Body of pancreas (tissue), 4 donors: ENCODE data around the gene THSD7B. TPM values are rescaled to one million over a fixed set of nuclear protein-coding genes. Genes with fewer than 3 reads are reported as not detected.

Experiments used
- ATAC-seq: fragments of 150-250 bp; one replicate; pipeline ENCODE4 v1.9.1; 2016
- DNase-seq, 4 donors: peaks; one replicate each; pipeline ENCODE4 v3.0.0-alpha.2; 2019
- H3K27ac ChIP-seq, 4 donors: fragments of 200-600 bp; sonication (generic); 1 replicate in 3 of 4; 2 replicates in 1 of 4; pipeline versions ENCODE4 v1.5.1 to v1.6.1; 2016 to 2019; ENCODE audit warnings: mild to moderate bottlenecking in 1 of 4, mixed read lengths in 1 of 4, moderate library complexity in 1 of 4
- H3K27me3 ChIP-seq, 2 donors: fragments of 200-600 bp; sonication (generic); one replicate each; pipeline ENCODE4 v1.6.0; 2016; ENCODE audit warnings: mild to moderate bottlenecking in 1 of 2
- H3K36me3 ChIP-seq, 2 donors: fragments of 200-600 bp; sonication (generic); replicated peaks in 1 of 2; 2 replicates each; pipeline ENCODE4 v1.5.1; 2016; ENCODE audit warnings: low read depth in 2 of 2; ENCODE audit not compliant: insufficient read depth in 1 of 2
- H3K4me1 ChIP-seq: fragments of 200-600 bp; sonication (generic); one replicate; pipeline ENCODE4 v1.6.0; 2016
- H3K4me3 ChIP-seq, 2 donors: fragments of 200-600 bp; sonication (generic); 1 replicate in 1 of 2; 2 replicates in 1 of 2; pipeline ENCODE4 v1.5.1; 2016 to 2019
- H3K9me3 ChIP-seq, 3 donors: fragments of 200-600 bp; sonication (generic); 1 replicate in 2 of 3; 2 replicates in 1 of 3; pipeline ENCODE4 v1.5.1; 2016
- POLR2A ChIP-seq, 3 donors: fragments of 450-650 bp; IDR thresholded peaks; one replicate each; pipeline ENCODE4 v1.6.1; 2016; ENCODE audit warnings: antibody characterized with exemption in 3 of 3, mild to moderate bottlenecking in 2 of 3
- whole genome bisulfite sequencing, 2 donors: methylation state at CpG; one replicate each; pipeline ENCODE4 v1.1.5; 2017; 5-methylcytosine and 5-hydroxymethylcytosine counted together
- intact Hi-C: fragments of 100-400 bp; cut with DNase I; formaldehyde crosslinking; loops from one replicate; pipeline ENCODE4 v1.15.1; 2023
- total RNA-seq, 2 donors: library from RNA; depleted of rRNA; stranded (reverse); fragments of >200 nt; gene quantifications; one replicate each; pipeline ENCODE4 v1.1.0, GENCODE V29; 2016
- TF ChIP-seq, protein P1 (sequence below), 7 experiments: fragments of 450-650 bp in 4 of 7; fragments of 200-600 bp in 3 of 7; sonication (generic) in 3 of 7; IDR thresholded peaks; one replicate each; pipeline ENCODE4 v1.5.1; 2016 to 2019; ENCODE audit warnings: antibody characterized with exemption in 7 of 7

THSD7B gene
- total RNA-seq, 2 donors from 2014 or later: 0.26 to 0.33 TPM

DNA sequence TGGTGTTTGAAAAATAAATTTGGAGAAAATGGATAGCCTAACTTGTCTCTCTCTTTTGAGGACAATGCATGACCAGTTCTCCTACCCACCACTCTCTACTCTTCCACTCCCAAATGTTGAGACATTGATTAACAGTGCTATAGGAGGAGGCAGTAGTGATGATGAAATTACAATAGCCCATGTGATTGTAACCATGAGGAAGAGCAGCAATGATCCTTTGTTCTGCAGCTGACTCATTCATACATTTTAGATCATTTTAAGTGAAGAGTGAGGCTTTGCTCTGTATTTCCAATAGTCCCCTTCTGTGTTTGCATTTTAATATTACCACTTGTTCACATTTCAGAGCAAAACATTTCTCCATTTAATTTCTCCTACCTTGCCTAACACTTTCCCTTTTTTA, 592.3 kb downstream of the THSD7B start:
- no peak for TF ChIP-seq POLR2A (IDR thresholded peaks at IDR 0.05)
- TF ChIP-seq, protein P1, sequence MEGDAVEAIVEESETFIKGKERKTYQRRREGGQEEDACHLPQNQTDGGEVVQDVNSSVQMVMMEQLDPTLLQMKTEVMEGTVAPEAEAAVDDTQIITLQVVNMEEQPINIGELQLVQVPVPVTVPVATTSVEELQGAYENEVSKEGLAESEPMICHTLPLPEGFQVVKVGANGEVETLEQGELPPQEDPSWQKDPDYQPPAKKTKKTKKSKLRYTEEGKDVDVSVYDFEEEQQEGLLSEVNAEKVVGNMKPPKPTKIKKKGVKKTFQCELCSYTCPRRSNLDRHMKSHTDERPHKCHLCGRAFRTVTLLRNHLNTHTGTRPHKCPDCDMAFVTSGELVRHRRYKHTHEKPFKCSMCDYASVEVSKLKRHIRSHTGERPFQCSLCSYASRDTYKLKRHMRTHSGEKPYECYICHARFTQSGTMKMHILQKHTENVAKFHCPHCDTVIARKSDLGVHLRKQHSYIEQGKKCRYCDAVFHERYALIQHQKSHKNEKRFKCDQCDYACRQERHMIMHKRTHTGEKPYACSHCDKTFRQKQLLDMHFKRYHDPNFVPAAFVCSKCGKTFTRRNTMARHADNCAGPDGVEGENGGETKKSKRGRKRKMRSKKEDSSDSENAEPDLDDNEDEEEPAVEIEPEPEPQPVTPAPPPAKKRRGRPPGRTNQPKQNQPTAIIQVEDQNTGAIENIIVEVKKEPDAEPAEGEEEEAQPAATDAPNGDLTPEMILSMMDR (IDR thresholded peaks at IDR 0.05): no peak
- no peak overlapping the region for H3K27ac ChIP-seq
- no peaks in the 10 kb centered on the region for H3K4me1 ChIP-seq
- intact Hi-C loops: no loop called here
- ATAC-seq (no peak), DNase-seq (no peak)
- H3K36me3 ChIP-seq: no peaks in the 10 kb centered on the region
- no peaks in the 10 kb centered on the region for H3K27me3 ChIP-seq
- H3K4me3 ChIP-seq: no peak overlapping the region
- H3K9me3 ChIP-seq: peaks cover 0 to 8% (median 0%) of the 10 kb centered on the region in 3 donors

DNA sequence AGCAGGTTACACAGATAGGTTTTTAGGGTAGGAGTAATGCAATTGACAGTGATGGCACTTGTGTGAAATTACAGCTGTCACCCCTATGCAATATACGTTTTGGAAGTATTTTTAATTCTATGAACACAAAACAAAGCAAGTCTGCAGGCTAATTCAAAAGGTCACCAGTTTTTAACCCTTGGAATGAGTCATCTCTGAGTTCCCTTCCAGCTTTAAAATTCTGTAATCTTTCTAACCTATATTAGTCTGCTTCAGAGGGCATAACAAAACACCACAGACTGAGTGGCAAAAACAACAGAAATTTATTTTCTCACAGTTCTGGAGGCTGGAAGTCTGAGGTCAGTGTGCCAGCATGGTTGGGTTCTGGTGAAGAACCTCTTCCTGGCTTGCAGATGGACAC, 602.0 kb downstream of the THSD7B start:
- 9 to 14% methylated on average over 1 of the region's 1 CpG for WGBS, 2 donors
- no peaks in the 10 kb centered on the region for H3K4me1 ChIP-seq
- intact Hi-C loops: no loop called here
- ATAC-seq (no peak), DNase-seq (no peak)
- no peak overlapping the region for H3K4me3 ChIP-seq
- H3K9me3 ChIP-seq: no peaks in the 10 kb centered on the region
- no peaks in the 10 kb centered on the region for H3K36me3 ChIP-seq
- no peaks in the 10 kb centered on the region for H3K27me3 ChIP-seq
- TF ChIP-seq POLR2A (IDR thresholded peaks at IDR 0.05): no peak
- TF ChIP-seq, protein P1 (IDR thresholded peaks at IDR 0.05): no peak
- H3K27ac ChIP-seq: no peak overlapping the region

DNA sequence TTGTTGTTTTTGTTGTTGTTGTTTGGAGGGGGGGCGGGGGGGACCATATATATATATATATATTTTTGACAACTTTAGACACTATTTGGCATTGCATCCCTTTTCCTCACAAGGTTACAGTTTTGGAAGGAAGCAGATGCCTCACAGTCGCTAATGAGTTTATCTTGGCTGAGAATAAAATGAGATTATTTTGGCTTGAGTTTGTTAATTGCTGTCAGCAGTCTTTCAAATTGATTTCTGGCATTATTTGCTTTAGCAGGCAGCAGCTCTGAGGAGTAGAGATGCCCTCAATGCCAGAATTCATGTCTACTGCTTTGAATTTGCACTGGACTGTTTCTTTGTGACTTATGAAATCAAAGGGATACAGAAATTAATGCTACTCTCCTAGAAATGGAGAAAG, 603.8 kb downstream of the THSD7B start:
- DNase-seq (no peak), ATAC-seq (no peak)
- H3K4me1 ChIP-seq: no peaks in the 10 kb centered on the region
- H3K36me3 ChIP-seq: no peaks in the 10 kb centered on the region
- no peaks in the 10 kb centered on the region for H3K9me3 ChIP-seq
- H3K4me3 ChIP-seq: no peak overlapping the region
- H3K27me3 ChIP-seq: no peaks in the 10 kb centered on the region
- WGBS, 2 donors: 15 to 33% methylated on average over 2 of the region's 2 CpGs
- intact Hi-C loops: no loop called here
- TF ChIP-seq, protein P1 (IDR thresholded peaks at IDR 0.05): no peak
- no peak overlapping the region for H3K27ac ChIP-seq

DNA sequence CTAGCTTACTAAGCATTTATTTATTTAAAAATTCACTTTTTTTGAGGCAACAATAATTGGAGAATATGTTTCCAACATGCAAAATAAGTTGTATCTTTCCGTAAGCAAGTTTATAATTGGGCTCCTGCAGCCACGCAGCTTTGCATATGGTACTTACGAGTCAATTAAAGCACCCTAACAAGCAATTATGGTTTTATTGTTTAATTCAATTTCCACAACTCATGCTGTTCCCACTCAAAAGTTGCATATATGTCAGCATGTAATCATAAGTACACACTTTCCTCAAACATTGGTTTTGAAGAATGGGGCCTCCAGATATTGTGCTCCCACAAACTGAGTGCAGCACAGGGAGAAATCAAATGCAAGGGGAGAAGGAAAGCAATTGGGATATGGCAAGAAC, 613.8 kb downstream of the THSD7B start:
- intact Hi-C loops: no loop called here
- Histone ChIP-seq H3K4me3 (no peak overlapping the region), H3K4me1 (no peaks in the 10 kb centered on the region), H3K27ac (no peak overlapping the region), H3K36me3 (no peaks in the 10 kb centered on the region), H3K27me3 (no peaks in the 10 kb centered on the region), H3K9me3 (no peaks in the 10 kb centered on the region)
- WGBS, 2 donors: 62 to 68% methylated on average over 3 of the region's 3 CpGs
- TF ChIP-seq POLR2A (IDR thresholded peaks at IDR 0.05): no peak
- TF ChIP-seq, protein P1 (IDR thresholded peaks at IDR 0.05): no peak
- ATAC-seq (no peak), DNase-seq (no peak)

DNA sequence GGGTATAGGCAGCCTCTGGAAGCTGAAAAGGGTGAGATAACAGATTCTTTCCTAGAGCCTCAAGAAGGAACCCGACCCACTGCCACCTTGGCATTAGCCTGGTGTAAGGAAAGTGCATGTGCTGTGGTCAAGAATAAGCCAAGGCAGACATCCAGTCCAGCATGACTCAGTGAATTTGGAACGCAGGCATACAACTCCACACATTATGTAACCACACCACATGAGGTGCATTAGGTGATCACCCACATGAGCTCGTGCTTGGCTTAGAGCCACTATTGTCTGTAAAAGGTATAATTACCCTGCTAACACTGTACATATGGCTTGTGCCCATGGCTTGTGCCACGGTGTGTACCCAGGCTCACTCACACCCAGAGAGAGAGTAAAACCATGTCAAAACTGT, 615.3 kb downstream of the THSD7B start:
- no peaks in the 10 kb centered on the region for H3K9me3 ChIP-seq
- no peak for TF ChIP-seq POLR2A (IDR thresholded peaks at IDR 0.05)
- TF ChIP-seq, protein P1 (IDR thresholded peaks at IDR 0.05): no peak
- no peak overlapping the region for H3K27ac ChIP-seq
- intact Hi-C loops: no loop called here
- H3K36me3 ChIP-seq: no peaks in the 10 kb centered on the region
- no peaks in the 10 kb centered on the region for H3K27me3 ChIP-seq
- WGBS, 2 donors: 39 to 40% methylated on average over 4 of the region's 4 CpGs
- no peak for DNase-seq
- no peak for ATAC-seq
- H3K4me3 ChIP-seq: no peak overlapping the region
- H3K4me1 ChIP-seq: no peaks in the 10 kb centered on the region
